SK-N-MC (cell line): ENCODE results near the gene PTPRM.

ENCODE experiments used
- DNase-seq: peaks from one replicate; pipeline ENCODE4 v3.0.0-alpha.2; 2011; ENCODE audit warnings: low read depth, low spot score
- H3K27ac ChIP-seq: fragments of 200-600 bp; sonication (generic); 2 replicates; pipeline ENCODE4 v1.5.1; 2016; ENCODE audit warnings: mixed run types
- H3K36me3 ChIP-seq: fragments of 200-600 bp; sonication (generic); 2 replicates; pipeline ENCODE4 v1.6.1; 2017; ENCODE audit warnings: antibody characterized with exemption, low read length, mixed read lengths; ENCODE audit not compliant: insufficient read depth
- H3K4me3 ChIP-seq: fragments of 200-600 bp; sonication (generic); 2 replicates; pipeline ENCODE4 v1.5.1; 2016
- H3K9ac ChIP-seq: fragments of 200-600 bp; sonication (generic); 2 replicates; pipeline ENCODE4 v1.8.0; 2017; ENCODE audit warnings: mixed run types, mixed read lengths; ENCODE audit not compliant: insufficient read length
- H3K9me3 ChIP-seq: fragments of 200-600 bp; sonication (generic); 2 replicates; pipeline ENCODE4 v1.6.1; 2017; ENCODE audit warnings: low read depth, mild to moderate bottlenecking, antibody characterized with exemption, low read length, moderate library complexity, mixed read lengths
- EZH2 ChIP-seq: fragments of 200-600 bp; sonication (generic); IDR thresholded peaks from one replicate; pipeline ENCODE4 v1.6.1; 2017; ENCODE audit warnings: antibody characterized with exemption
- FOXP2 ChIP-seq: optimal IDR thresholded peaks from 2 replicates; pipeline ENCODE3; 2011; ENCODE audit warnings: mild to moderate bottlenecking, moderate library complexity; ENCODE audit not compliant: insufficient read depth; ENCODE audit errors: extremely low read length, control extremely low read depth
- POLR2AphosphoS5 ChIP-seq: IDR thresholded peaks from 2 replicates; pipeline ENCODE4 v1.6.1; 2012; ENCODE audit warnings: mild to moderate bottlenecking, low read depth, low read length, borderline replicate concordance

Gene PTPRM

GRCh38 chr18:8279781-8280330 is 712.7 kb downstream of the PTPRM start:
- Histone ChIP-seq H3K4me3 (no peak overlapping the region), H3K9ac (no peak overlapping the region), H3K9me3 (no peaks in the 10 kb centered on the region), H3K36me3 (no peaks in the 10 kb centered on the region), H3K27ac (no peak overlapping the region)
- DNase-seq, result no peak
- no peak for TF ChIP-seq POLR2AphosphoS5
- TF ChIP-seq EZH2, result no peak
- no peak for TF ChIP-seq FOXP2

DNA sequence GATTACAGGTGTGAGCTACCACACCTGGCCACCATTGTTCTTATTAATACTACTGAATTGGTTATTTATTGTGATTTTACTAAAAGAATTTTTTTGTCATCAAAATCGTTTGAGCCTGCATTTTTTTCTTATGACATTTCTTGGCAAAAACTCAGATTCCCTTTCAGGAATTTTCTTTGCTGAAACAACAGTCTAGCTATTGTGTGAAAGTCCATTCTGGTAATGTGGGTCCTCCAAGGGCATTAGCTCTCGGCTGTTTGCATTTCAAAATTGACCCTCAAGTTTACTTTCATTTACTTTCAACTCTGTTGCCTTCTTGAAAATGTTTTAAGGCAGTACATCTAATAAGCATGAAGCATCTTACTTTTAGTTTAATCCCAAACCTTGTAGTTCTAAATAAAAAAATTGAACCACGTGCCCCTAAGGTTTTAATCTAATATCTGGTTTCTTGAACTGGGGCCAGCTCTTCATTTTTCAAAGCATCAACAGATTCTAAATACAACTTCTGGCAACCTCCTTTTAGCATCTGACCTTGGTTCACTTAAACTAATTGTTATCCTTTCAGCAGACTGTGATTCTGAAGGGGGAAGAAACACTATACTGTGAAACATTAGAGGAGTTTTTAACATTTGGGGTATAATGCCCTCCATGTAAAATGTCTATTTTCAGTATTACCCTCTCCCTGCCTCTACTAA is 716.9 kb downstream of the PTPRM start:
- no peaks in the 10 kb centered on the region for H3K9me3 ChIP-seq
- no peak overlapping the region for H3K9ac ChIP-seq
- no peak for TF ChIP-seq FOXP2
- TF ChIP-seq POLR2AphosphoS5, result no peak
- no peak for TF ChIP-seq EZH2
- DNase-seq, result no peak
- no peak overlapping the region for H3K4me3 ChIP-seq
- no peaks in the 10 kb centered on the region for H3K36me3 ChIP-seq
- H3K27ac ChIP-seq, result no peak overlapping the region

GRCh38 chr18:8286303-8286702 is 719.2 kb downstream of the PTPRM start:
- Histone ChIP-seq H3K36me3 (no peaks in the 10 kb centered on the region), H3K9me3 (no peaks in the 10 kb centered on the region), H3K9ac (no peak overlapping the region), H3K4me3 (no peak overlapping the region), H3K27ac (no peak overlapping the region)
- DNase-seq, result no peak
- TF ChIP-seq FOXP2 (no peak), EZH2 (no peak), POLR2AphosphoS5 (no peak)

DNA sequence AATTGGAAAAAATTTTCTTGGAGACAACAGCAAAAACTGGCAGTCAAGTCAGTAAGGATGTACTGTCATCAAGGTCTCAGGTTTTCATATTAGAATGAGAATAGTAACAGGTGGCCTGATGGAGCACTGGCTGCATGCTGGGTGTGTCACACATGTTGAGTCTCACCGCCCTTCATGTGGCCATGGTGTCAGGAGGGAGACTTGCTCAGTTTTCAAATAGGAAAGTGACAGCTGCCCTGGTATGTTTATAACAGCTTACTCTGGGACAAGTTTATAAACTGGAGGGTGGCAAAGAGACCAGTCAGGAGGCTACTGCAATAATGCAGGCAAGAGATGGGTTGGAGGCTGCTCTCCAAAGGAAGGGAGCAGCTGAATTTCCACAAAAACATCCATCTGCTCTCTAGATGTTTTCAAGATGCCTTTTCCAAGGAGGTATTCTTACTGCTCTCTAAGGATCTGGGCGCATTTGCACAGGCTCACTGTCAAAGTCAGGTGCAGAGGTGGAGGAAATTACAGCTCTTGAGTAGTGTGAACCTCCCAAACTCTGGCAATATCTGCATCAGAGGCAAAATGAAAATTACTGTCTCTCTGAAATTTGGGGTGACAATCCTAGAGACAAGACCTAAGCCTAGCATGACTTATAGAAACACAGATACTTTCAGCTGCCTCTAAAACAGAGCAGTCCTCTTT is 720.2 kb downstream of the PTPRM start:
- no peak overlapping the region for H3K4me3 ChIP-seq
- H3K9me3 ChIP-seq, result no peaks in the 10 kb centered on the region
- no peak overlapping the region for H3K9ac ChIP-seq
- H3K36me3 ChIP-seq, result no peaks in the 10 kb centered on the region
- TF ChIP-seq EZH2 (no peak), FOXP2 (no peak), POLR2AphosphoS5 (no peak)
- H3K27ac ChIP-seq, result no peak overlapping the region
- DNase-seq, result no peak

DNA sequence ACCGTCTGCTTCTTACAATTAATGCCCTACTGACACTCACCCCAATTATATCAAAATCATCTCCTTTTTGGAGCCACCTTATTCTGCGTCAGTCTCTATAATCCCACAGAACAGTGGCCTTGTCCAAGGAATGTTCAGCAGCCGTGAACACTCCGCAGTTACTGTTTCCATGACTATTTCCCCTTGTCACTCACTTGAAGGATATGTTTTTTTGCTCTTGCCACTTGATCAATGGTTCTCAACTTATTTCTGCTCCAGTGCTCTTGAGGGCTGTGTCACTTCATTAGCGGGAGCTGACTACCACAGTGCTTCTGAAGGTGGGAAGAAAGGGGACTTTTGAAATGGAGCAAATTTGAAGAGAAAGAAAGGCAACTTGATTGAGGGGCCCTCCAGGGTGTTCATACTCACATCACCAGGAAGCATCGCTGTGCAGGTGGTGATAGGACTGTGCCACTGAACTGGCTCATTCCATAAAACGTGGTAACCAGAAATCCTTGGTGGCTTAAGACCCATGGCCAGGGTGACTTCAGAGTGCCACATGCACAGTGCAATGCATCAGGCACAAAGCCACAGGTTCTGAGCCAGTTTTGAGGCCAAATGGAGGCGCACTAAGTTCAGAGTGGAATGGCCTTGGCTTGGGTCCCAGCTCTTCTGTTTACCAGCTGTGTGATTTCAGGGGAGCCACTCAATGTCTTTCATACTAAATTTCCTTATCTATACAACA is 721.5 kb downstream of the PTPRM start:
- H3K36me3 ChIP-seq, result no peaks in the 10 kb centered on the region

DNA sequence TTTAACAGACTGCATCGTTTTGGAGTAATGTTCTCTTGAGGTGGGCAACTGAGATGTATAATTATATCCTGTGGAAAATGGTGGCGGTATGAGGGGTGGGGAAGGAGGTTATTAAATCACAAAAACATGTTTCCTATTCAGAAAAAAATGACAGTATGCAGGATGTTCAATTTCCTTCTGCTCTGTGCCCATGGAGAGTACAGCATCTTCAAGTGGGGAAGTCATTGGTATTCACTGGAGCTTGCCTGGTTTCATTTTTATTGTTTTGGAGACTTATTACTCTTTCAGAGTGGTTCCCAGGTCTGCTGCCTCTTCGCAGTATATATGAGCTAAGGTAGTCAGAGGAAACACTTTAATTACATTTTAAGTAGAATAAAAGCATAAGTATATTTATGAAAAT is 723.3 kb downstream of the PTPRM start:
- H3K36me3 ChIP-seq, result no peaks in the 10 kb centered on the region
- H3K27ac ChIP-seq, result no peak overlapping the region
- no peak for TF ChIP-seq FOXP2
- no peaks in the 10 kb centered on the region for H3K9me3 ChIP-seq
- no peak for DNase-seq
- no peak overlapping the region for H3K9ac ChIP-seq
- no peak overlapping the region for H3K4me3 ChIP-seq

More for the DNA sequence above, 721.5 kb downstream of the PTPRM start:
- Histone ChIP-seq H3K4me3 (no peak overlapping the region), H3K9me3 (no peaks in the 10 kb centered on the region), H3K9ac (no peak overlapping the region), H3K27ac (no peak overlapping the region)
- no peak for TF ChIP-seq POLR2AphosphoS5
- TF ChIP-seq FOXP2, result no peak
- no peak for TF ChIP-seq EZH2
- no peak for DNase-seq

GRCh38 chr18:8290913-8291312 is 723.8 kb downstream of the PTPRM start:
- no peak for DNase-seq
- H3K4me3 ChIP-seq, result no peak overlapping the region
- no peak overlapping the region for H3K27ac ChIP-seq
- no peaks in the 10 kb centered on the region for H3K9me3 ChIP-seq
- H3K9ac ChIP-seq, result no peak overlapping the region
- no peak for TF ChIP-seq POLR2AphosphoS5
- TF ChIP-seq EZH2, result no peak
- no peak for TF ChIP-seq FOXP2
- no peaks in the 10 kb centered on the region for H3K36me3 ChIP-seq

DNA sequence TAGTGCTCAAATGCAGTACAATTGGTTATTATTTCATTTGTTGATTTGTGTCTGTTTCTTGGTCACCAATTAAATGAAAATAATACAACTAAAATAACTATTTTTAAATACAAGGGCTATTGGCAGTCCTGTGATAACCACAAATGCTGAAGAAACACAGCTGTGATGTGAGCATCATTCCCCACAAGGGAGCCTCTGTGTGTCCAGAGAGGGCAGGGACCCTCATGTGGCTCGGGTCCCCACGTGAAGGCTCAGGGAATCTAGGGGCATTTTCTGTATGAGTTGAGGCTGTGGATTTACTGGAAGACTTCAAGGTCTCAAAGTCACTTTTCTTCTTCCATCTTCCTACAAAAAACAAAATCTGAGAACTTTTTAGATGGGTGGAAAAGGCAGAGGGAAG is 726.1 kb downstream of the PTPRM start:
- no peak overlapping the region for H3K9ac ChIP-seq
- TF ChIP-seq FOXP2 (no peak), EZH2 (no peak), POLR2AphosphoS5 (no peak)
- H3K36me3 ChIP-seq, result no peaks in the 10 kb centered on the region
- no peak overlapping the region for H3K4me3 ChIP-seq
- H3K27ac ChIP-seq, result no peak overlapping the region
- DNase-seq, result no peak
- no peaks in the 10 kb centered on the region for H3K9me3 ChIP-seq
